SK-N-SH (cell line): ENCODE measurements around the gene MTX2. TPM values are rescaled to one million over a fixed set of nuclear protein-coding genes. Genes with fewer than 3 reads are reported as not detected.

Source experiments
- CTCF ChIA-PET: fragments of 300-600, 350-600 bp; formaldehyde crosslinking; extraction: SDS; loops from one replicate; lab custom pipeline; 2021; lab: Yijun Ruan, JAX
- POLR2A ChIA-PET: fragments of 350-600 bp; sonication (Branson Sonifier 250); formaldehyde crosslinking; extraction: SDS; loops from one replicate; lab custom pipeline; 2020; ENCODE audit warnings: antibody characterized with exemption, inconsistent platforms; lab: Yijun Ruan, JAX
- DNase-seq: peaks from one replicate; pipeline ENCODE4 v3.0.0; 2012
- H2AFZ ChIP-seq: fragments of 200-600 bp; sonication (generic); 2 replicates; pipeline ENCODE4 v1.8.1; 2016; ENCODE audit warnings: antibody characterized with exemption, mild to moderate bottlenecking, low read depth
- H3F3A ChIP-seq: fragments of 200-600 bp; sonication (generic); replicated peaks from 2 replicates; pipeline ENCODE3; 2016; ENCODE audit warnings: antibody characterized with exemption, mild to moderate bottlenecking; ENCODE audit not compliant: insufficient read depth
- H3K27ac ChIP-seq, 2 experiments: fragments of 200-500 bp in 1 of 2; fragments of 200-600 bp in 1 of 2; sonication (Bioruptor generic) in 1 of 2; sonication (generic), shearing (Covaris generic) in 1 of 2; 2 replicates each; pipeline versions ENCODE4 v1.5.1 to v1.6.1; 2014 to 2016; ENCODE audit warnings: low read depth in 2 of 2, inconsistent platforms in 1 of 2, low read length in 1 of 2, mild to moderate bottlenecking in 1 of 2, mixed read lengths in 1 of 2
- H3K27me3 ChIP-seq: fragments of 200-600 bp; sonication (generic), shearing (Covaris generic); 2 replicates; pipeline ENCODE4 v1.6.1; 2016; ENCODE audit warnings: mixed run types; ENCODE audit not compliant: insufficient read depth
- H3K36me3 ChIP-seq, 2 experiments: fragments of 200-500 bp in 1 of 2; fragments of 200-600 bp in 1 of 2; sonication (Bioruptor generic) in 1 of 2; sonication (generic) in 1 of 2; replicated peaks in 1 of 2; 2 replicates each; pipeline versions ENCODE3 to v1.5.1; 2014 to 2016; ENCODE audit warnings: low read length in 1 of 2, mild to moderate bottlenecking in 1 of 2; ENCODE audit not compliant: insufficient read depth in 2 of 2, control insufficient read depth in 1 of 2
- H3K4me1 ChIP-seq, 2 experiments: fragments of 200-500 bp in 1 of 2; fragments of 200-600 bp in 1 of 2; sonication (Bioruptor generic) in 1 of 2; sonication (generic), shearing (Covaris generic) in 1 of 2; 2 replicates each; pipeline versions ENCODE4 v1.5.1 to v1.6.1; 2014 to 2016; ENCODE audit warnings: low read depth in 1 of 2, low read length in 1 of 2, mixed run types in 1 of 2; ENCODE audit not compliant: insufficient read depth in 2 of 2, control insufficient read depth in 1 of 2
- H3K4me2 ChIP-seq: fragments of 200-600 bp; sonication (generic), shearing (Covaris generic); 2 replicates; pipeline ENCODE4 v1.6.1; 2017; ENCODE audit warnings: mixed run types
- H3K4me3 ChIP-seq, 2 experiments: fragments of 200-500 bp in 1 of 2; fragments of 200-600 bp in 1 of 2; sonication (Bioruptor generic) in 1 of 2; sonication (generic), shearing (Covaris generic) in 1 of 2; 2 replicates each; pipeline versions ENCODE4 v1.5.1 to v1.8.1; 2014 to 2016; ENCODE audit warnings: low read depth in 2 of 2, inconsistent platforms in 1 of 2, low read length in 1 of 2, mild to moderate bottlenecking in 1 of 2, mixed read lengths in 1 of 2, moderate library complexity in 1 of 2
- H3K79me2 ChIP-seq: fragments of 200-600 bp; sonication (generic); 2 replicates; pipeline ENCODE4 v1.8.1; 2017; ENCODE audit warnings: mild to moderate bottlenecking; ENCODE audit not compliant: insufficient read depth
- H3K9ac ChIP-seq: fragments of 200-600 bp; sonication (generic); 2 replicates; pipeline ENCODE4 v1.6.1; 2017; ENCODE audit warnings: mixed run types
- H3K9me2 ChIP-seq: fragments of 200-600 bp; sonication (generic); 2 replicates; pipeline ENCODE4 v1.6.1; 2017; ENCODE audit warnings: mixed run types
- H3K9me3 ChIP-seq: fragments of 200-600 bp; sonication (generic); 2 replicates; pipeline ENCODE4 v1.6.1; 2017; ENCODE audit warnings: mixed run types, mild to moderate bottlenecking, moderate library complexity
- H4K20me1 ChIP-seq: fragments of 200-600 bp; sonication (generic); 2 replicates; pipeline ENCODE4 v1.6.1; 2017; ENCODE audit warnings: mild to moderate bottlenecking, mixed run types; ENCODE audit not compliant: insufficient read depth
- CHD2 ChIP-seq: fragments of 150-350 bp; IDR thresholded peaks from 2 replicates; pipeline ENCODE4 v1.6.1; 2018; ENCODE audit warnings: low read length; ENCODE audit not compliant: partially characterized antibody
- CTCF ChIP-seq: fragments of 200-600 bp; sonication (generic); IDR thresholded peaks from 2 replicates; pipeline ENCODE4 v1.6.1; 2017; ENCODE audit warnings: antibody characterized with exemption, mild to moderate bottlenecking, moderate library complexity
- ELF1 ChIP-seq: IDR thresholded peaks from 2 replicates; pipeline ENCODE4 v1.4.0; 2012
- EP300 ChIP-seq, 2 experiments: IDR thresholded peaks; 2 replicates each; pipeline versions ENCODE4 v1.4.0 to v1.6.1; 2012; ENCODE audit warnings: borderline replicate concordance in 1 of 2, low read depth in 1 of 2, low read length in 1 of 2
- EZH2phosphoT487 ChIP-seq: fragments of 200-600 bp; sonication (generic); IDR thresholded peaks from 2 replicates; pipeline ENCODE4 v1.6.1; 2017; ENCODE audit warnings: low read depth, mixed run types, mild to moderate bottlenecking, antibody characterized with exemption, moderate library complexity, borderline replicate concordance
- FOXM1 ChIP-seq: IDR thresholded peaks from 2 replicates; pipeline ENCODE4 v1.4.0; 2012; ENCODE audit warnings: low read depth, mild to moderate bottlenecking
- GABPA ChIP-seq: IDR thresholded peaks from 2 replicates; pipeline ENCODE4 v1.4.0; 2012; ENCODE audit warnings: low read depth, mild to moderate bottlenecking
- GATA2 ChIP-seq: sonication (generic); formaldehyde crosslinking; IDR thresholded peaks from 2 replicates; pipeline ENCODE4 v1.5.0; 2020; ENCODE audit warnings: mild to moderate bottlenecking, missing genetic modification reagents
- MAX ChIP-seq: IDR thresholded peaks from 2 replicates; pipeline ENCODE4 v1.4.0; 2012; ENCODE audit warnings: low read depth
- MEF2A ChIP-seq: IDR thresholded peaks from 2 replicates; pipeline ENCODE4 v1.4.0; 2012; ENCODE audit warnings: low read depth, borderline replicate concordance
- POLR2AphosphoS5 ChIP-seq: IDR thresholded peaks from 2 replicates; pipeline ENCODE4 v1.6.1; 2012; ENCODE audit warnings: low read depth, low read length
- RAD21 ChIP-seq: IDR thresholded peaks from 2 replicates; pipeline ENCODE4 v1.6.1; 2012; ENCODE audit warnings: mild to moderate bottlenecking, low read length
- RCOR1 ChIP-seq: fragments of 150-350 bp; IDR thresholded peaks from 2 replicates; pipeline ENCODE4 v1.6.1; 2017; ENCODE audit warnings: antibody characterized with exemption, low read length
- RFX5 ChIP-seq: IDR thresholded peaks from 2 replicates; pipeline ENCODE4 v1.6.1; 2012; ENCODE audit warnings: mild to moderate bottlenecking, improper control_type of control experiment, low read length
- RXRA ChIP-seq: IDR thresholded peaks from 2 replicates; pipeline ENCODE4 v1.4.0; 2012; ENCODE audit warnings: low read depth, mild to moderate bottlenecking, borderline replicate concordance
- SIN3A ChIP-seq: IDR thresholded peaks from 2 replicates; pipeline ENCODE4 v1.6.1; 2012; ENCODE audit warnings: low read depth, mild to moderate bottlenecking, low read length, moderate library complexity, borderline replicate concordance
- SMC3 ChIP-seq: IDR thresholded peaks from 2 replicates; pipeline ENCODE4 v1.6.1; 2012; ENCODE audit warnings: low read depth, low read length, improper control_type of control experiment
- TAF1 ChIP-seq: IDR thresholded peaks from 2 replicates; pipeline ENCODE4 v1.6.1; 2012; ENCODE audit warnings: low read depth, mild to moderate bottlenecking, low read length, moderate library complexity, borderline replicate concordance
- TCF12 ChIP-seq: IDR thresholded peaks from 2 replicates; pipeline ENCODE4 v1.4.0; 2012
- YY1 ChIP-seq: IDR thresholded peaks from 2 replicates; pipeline ENCODE4 v1.4.0; 2012; ENCODE audit warnings: low read depth, mild to moderate bottlenecking
- ZBTB33 ChIP-seq: IDR thresholded peaks from 2 replicates; pipeline ENCODE4 v1.4.0; 2012; ENCODE audit warnings: low read depth, borderline replicate concordance
- WGBS: methylation state at CpG from one replicate; pipeline ENCODE4 v1.1.6; 2017; ENCODE audit warnings: low lambda C conversion rate; 5-methylcytosine and 5-hydroxymethylcytosine counted together
- polyA plus RNA-seq, 3 experiments: library from polyadenylated mRNA; depleted of rRNA; stranded (reverse); fragments of >200 nt; gene quantifications; 2 replicates each; pipeline ENCODE4 v1.2.3, GENCODE V29; 2012
- TF ChIP-seq, protein P1 (sequence below): fragments of 150-350 bp; IDR thresholded peaks from 2 replicates; pipeline ENCODE4 v1.6.1; 2017; ENCODE audit warnings: antibody characterized with exemption, low read length, low read depth, borderline replicate concordance

The MTX2 gene
- polyA plus RNA-seq, 1 of the 3 experiments (the other 2 are of a cell fraction): 44.4 TPM

DNA sequence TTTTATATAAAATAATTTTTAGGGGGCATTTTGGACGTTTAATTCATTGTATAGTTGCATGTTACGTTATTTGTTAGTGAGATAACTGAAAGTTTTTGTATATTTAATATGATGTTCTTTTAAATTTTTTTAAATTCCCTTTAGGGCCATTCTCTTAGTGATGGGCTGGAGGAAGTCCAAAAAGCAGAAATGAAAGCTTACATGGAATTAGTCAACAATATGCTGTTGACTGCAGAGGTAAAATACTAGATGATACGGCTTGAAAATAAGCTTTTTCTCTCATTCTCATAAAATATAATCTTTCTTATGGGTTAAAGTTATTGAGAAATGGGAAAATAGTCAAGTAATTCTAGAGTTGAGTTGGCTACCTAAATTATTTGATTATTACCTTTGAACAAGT is 58.9 kb downstream of the MTX2 start:
- ChIA-PET POLR2A (no interaction called here), CTCF (interaction anchor here (0.8 to 0.9 kb wide), 2 partner anchors 127 to 188 kb away, joined by 4 to 5 read pairs; no protein-coding TSS in a partner anchor)
- Histone ChIP-seq H3K4me2 (no peak overlapping the region), H3K27ac (no peak overlapping the region), H3K4me3 (no peak overlapping the region), H3K9ac (no peak overlapping the region), H2AFZ (no peak overlapping the region), H4K20me1 (no peaks in the 10 kb centered on the region), H3K9me2 (no peaks in the 10 kb centered on the region; the same call in 1 of the 2 replicates), H3F3A (no peaks in the 10 kb centered on the region), H3K27me3 (no peaks in the 10 kb centered on the region), H3K36me3 (peaks cover 34 to 52% of the 10 kb centered on the region in 2 experiments), H3K4me1 (peaks cover 0 to 9% of the 10 kb centered on the region in 2 experiments; a peak in 2 of 4 replicates), H3K9me3 (no peaks in the 10 kb centered on the region), H3K79me2 (0 out of 2 replicates have a peak, but pooled peaks cover 12% of the 10 kb centered on the region)
- 96% methylated on average over 3 of the region's 3 CpGs for WGBS
- TF ChIP-seq MAX: no peak
- no peak for TF ChIP-seq GABPA
- no peak for TF ChIP-seq CTCF
- no peak for TF ChIP-seq YY1
- TF ChIP-seq RFX5: no peak
- no peak for TF ChIP-seq CHD2
- TF ChIP-seq MEF2A: no peak
- no peak for DNase-seq

DNA sequence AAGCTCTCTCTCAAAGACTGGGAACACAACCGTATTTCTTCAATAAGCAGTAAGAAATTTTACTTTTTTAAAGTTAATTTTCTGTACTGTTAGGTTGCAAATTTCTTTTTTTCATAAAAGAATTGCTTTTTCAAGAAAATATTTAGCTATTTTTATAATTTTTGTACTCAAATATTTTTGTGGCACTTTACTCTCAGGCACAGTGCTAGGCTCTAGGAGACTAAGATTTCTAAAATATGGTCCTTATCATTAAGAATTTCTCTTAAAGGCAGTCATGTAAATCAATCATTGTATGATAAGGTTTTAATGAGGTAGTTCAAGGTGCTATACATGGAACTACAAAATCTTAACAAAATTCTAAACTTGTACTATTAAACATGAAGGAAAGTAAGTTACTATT is 61.4 kb downstream of the MTX2 start:
- Histone ChIP-seq H3K9me2 (no peaks in the 10 kb centered on the region; the same call in 1 of the 2 replicates), H3K27ac (no peak overlapping the region), H2AFZ (no peak overlapping the region), H3K4me2 (no peak overlapping the region), H3K9me3 (no peaks in the 10 kb centered on the region), H3K4me3 (no peak overlapping the region), H3K4me1 (peaks cover 0 to 9% of the 10 kb centered on the region in 2 experiments; a peak in 2 of 4 replicates), H4K20me1 (no peaks in the 10 kb centered on the region), H3K9ac (no peak overlapping the region), H3K36me3 (peaks cover 30 to 58% of the 10 kb centered on the region in 2 experiments), H3F3A (no peaks in the 10 kb centered on the region), H3K27me3 (no peaks in the 10 kb centered on the region), H3K79me2 (0 out of 2 replicates have a peak, but pooled peaks cover 12% of the 10 kb centered on the region)
- ChIA-PET POLR2A (no interaction called here), CTCF (interaction anchor here (1.3 kb wide), 1 partner anchor 124 kb away, joined by 5 read pairs; no protein-coding TSS in a partner anchor)
- 100% methylated on average over 1 of the region's 1 CpG for WGBS
- no peak for DNase-seq
- TF ChIP-seq GABPA: no peak
- no peak for TF ChIP-seq ZBTB33
- TF ChIP-seq, protein P1, sequence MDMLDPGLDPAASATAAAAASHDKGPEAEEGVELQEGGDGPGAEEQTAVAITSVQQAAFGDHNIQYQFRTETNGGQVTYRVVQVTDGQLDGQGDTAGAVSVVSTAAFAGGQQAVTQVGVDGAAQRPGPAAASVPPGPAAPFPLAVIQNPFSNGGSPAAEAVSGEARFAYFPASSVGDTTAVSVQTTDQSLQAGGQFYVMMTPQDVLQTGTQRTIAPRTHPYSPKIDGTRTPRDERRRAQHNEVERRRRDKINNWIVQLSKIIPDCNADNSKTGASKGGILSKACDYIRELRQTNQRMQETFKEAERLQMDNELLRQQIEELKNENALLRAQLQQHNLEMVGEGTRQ: no peak
- no peak for TF ChIP-seq SMC3
- TF ChIP-seq RCOR1: no peak
- TF ChIP-seq ELF1: no peak
- no peak for TF ChIP-seq GATA2
- TF ChIP-seq RXRA: no peak
- TF ChIP-seq EP300 (IDR thresholded peaks at IDR 0.05; ENCODE audit: borderline replicate concordance in 1 of 2, low read depth in 1 of 2, low read length in 1 of 2): no peak
- TF ChIP-seq TAF1: no peak
- TF ChIP-seq CTCF: no peak
- TF ChIP-seq EZH2phosphoT487: no peak
- TF ChIP-seq POLR2AphosphoS5: no peak
- no peak for TF ChIP-seq SIN3A
- no peak for TF ChIP-seq FOXM1
- no peak for TF ChIP-seq TCF12
- no peak for TF ChIP-seq RAD21
